Prostate gland (tissue), 2 donors: Measurements from ENCODE around the gene TAF1C.
"Not testable (repeated sequence)": the region's sequence is repeated elsewhere in the genome, so short reads cannot be mapped to it uniquely, and the experiment has no call there.

ENCODE experiments used
- POLR2A ChIP-seq: fragments of 450-650 bp; IDR thresholded peaks from one replicate; pipeline ENCODE4 v1.6.1; 2016; ENCODE audit warnings: antibody characterized with exemption, mild to moderate bottlenecking
- TF ChIP-seq, protein P1 (sequence below), 4 experiments: fragments of 200-600 bp in 2 of 4; fragments of 450-650 bp in 2 of 4; sonication (generic) in 2 of 4; IDR thresholded peaks; 1 replicate in 3 of 4; 2 replicates in 1 of 4; pipeline ENCODE4 v1.5.1; 2016 to 2019; ENCODE audit warnings: antibody characterized with exemption in 4 of 4, mild to moderate bottlenecking in 2 of 4, moderate library complexity in 2 of 4

GRCh38 chr16:84205123-84205522, 18.3 kb upstream of the TAF1C start:
- TF ChIP-seq, protein P1, sequence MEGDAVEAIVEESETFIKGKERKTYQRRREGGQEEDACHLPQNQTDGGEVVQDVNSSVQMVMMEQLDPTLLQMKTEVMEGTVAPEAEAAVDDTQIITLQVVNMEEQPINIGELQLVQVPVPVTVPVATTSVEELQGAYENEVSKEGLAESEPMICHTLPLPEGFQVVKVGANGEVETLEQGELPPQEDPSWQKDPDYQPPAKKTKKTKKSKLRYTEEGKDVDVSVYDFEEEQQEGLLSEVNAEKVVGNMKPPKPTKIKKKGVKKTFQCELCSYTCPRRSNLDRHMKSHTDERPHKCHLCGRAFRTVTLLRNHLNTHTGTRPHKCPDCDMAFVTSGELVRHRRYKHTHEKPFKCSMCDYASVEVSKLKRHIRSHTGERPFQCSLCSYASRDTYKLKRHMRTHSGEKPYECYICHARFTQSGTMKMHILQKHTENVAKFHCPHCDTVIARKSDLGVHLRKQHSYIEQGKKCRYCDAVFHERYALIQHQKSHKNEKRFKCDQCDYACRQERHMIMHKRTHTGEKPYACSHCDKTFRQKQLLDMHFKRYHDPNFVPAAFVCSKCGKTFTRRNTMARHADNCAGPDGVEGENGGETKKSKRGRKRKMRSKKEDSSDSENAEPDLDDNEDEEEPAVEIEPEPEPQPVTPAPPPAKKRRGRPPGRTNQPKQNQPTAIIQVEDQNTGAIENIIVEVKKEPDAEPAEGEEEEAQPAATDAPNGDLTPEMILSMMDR (IDR thresholded peaks at IDR 0.05): not testable (repeated sequence)
- TF ChIP-seq POLR2A: not testable (repeated sequence)
